Thyroid gland (tissue), 4 donors: ENCODE results near the gene EXOC4. TPM values are rescaled to one million over a fixed set of nuclear protein-coding genes. Genes with fewer than 3 reads are reported as not detected.

Source experiments
- DNase-seq, 2 donors: peaks; one replicate each; pipeline ENCODE4 v3.0.0-alpha.2; 2019
- H3K27ac ChIP-seq, 3 donors: fragments of 200-600 bp; sonication (generic); 1 replicate in 2 of 3; 2 replicates in 1 of 3; pipeline ENCODE4 v1.5.1; 2016 to 2019; ENCODE audit warnings: mild to moderate bottlenecking in 1 of 3, moderate library complexity in 1 of 3
- H3K27me3 ChIP-seq: fragments of 200-600 bp; sonication (generic); one replicate; pipeline ENCODE4 v1.5.1; 2019
- H3K36me3 ChIP-seq, 2 donors: fragments of 200-600 bp; sonication (generic); one replicate each; pipeline ENCODE4 v1.5.1; 2016 to 2019
- H3K4me1 ChIP-seq, 2 donors: fragments of 200-600 bp; sonication (generic); one replicate each; pipeline ENCODE4 v1.5.1; 2017 to 2019
- H3K4me3 ChIP-seq, 3 donors: fragments of 200-600 bp; sonication (generic); replicated peaks in 1 of 3; 1 replicate in 2 of 3; 2 replicates in 1 of 3; pipeline ENCODE4 v1.5.1; 2016; ENCODE audit warnings: mild to moderate bottlenecking in 1 of 3
- H3K9me3 ChIP-seq: fragments of 200-600 bp; sonication (generic); one replicate; pipeline ENCODE4 v1.5.1; 2017
- POLR2A ChIP-seq, 2 donors: fragments of 450-650 bp; IDR thresholded peaks; one replicate each; pipeline ENCODE4 v1.6.1; 2017; ENCODE audit warnings: antibody characterized with exemption in 2 of 2, mild to moderate bottlenecking in 2 of 2, moderate library complexity in 1 of 2
- WGBS, 2 donors: methylation state at CpG; one replicate each; pipeline ENCODE4 v1.1.5; 2017; 5-methylcytosine and 5-hydroxymethylcytosine counted together
- intact Hi-C: fragments of 100-400 bp; cut with DNase I; formaldehyde crosslinking; loops from one replicate; pipeline ENCODE4 v1.15.1; 2023
- total RNA-seq, 4 donors: library from RNA; depleted of rRNA; stranded (reverse); fragments of >200 nt; gene quantifications; one replicate each; pipeline ENCODE4 v1.2.3, GENCODE V29; 2016
- TF ChIP-seq, protein P1 (sequence below), 6 experiments: fragments of 200-600 bp in 3 of 6; fragments of 450-650 bp in 3 of 6; sonication (generic) in 3 of 6; IDR thresholded peaks; one replicate each; pipeline ENCODE4 v1.5.1; 2016 to 2019; ENCODE audit warnings: antibody characterized with exemption in 6 of 6, mild to moderate bottlenecking in 2 of 6, inconsistent platforms in 1 of 6, moderate library complexity in 1 of 6

EXOC4 gene
- total RNA-seq, 4 donors from 2014 or later: 74.0 to 116 (median 107) TPM

DNA sequence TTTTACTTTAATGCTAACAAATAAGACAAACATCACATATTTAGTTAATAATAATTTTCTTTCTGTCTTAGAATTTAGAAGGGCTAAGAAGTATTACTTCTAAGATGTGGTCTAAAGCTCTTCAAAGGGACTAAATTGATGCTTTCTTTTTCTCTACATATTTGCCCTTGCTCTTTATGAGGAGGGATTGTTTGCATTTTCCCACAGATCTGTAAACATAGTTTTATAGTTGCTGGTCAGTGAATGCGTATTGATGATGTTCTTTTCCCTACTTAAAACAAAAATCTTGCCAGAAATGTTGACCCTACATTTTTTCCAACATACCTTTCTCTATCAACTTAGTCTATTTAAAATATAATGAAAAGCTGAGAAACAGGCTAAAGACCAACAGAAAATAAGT lies 501.8 kb downstream of the EXOC4 start:
- 98 to 100% methylated on average over 1 of the region's 1 CpG for WGBS, 2 donors
- TF ChIP-seq POLR2A (IDR thresholded peaks at IDR 0.05): no peak
- TF ChIP-seq, protein P1, sequence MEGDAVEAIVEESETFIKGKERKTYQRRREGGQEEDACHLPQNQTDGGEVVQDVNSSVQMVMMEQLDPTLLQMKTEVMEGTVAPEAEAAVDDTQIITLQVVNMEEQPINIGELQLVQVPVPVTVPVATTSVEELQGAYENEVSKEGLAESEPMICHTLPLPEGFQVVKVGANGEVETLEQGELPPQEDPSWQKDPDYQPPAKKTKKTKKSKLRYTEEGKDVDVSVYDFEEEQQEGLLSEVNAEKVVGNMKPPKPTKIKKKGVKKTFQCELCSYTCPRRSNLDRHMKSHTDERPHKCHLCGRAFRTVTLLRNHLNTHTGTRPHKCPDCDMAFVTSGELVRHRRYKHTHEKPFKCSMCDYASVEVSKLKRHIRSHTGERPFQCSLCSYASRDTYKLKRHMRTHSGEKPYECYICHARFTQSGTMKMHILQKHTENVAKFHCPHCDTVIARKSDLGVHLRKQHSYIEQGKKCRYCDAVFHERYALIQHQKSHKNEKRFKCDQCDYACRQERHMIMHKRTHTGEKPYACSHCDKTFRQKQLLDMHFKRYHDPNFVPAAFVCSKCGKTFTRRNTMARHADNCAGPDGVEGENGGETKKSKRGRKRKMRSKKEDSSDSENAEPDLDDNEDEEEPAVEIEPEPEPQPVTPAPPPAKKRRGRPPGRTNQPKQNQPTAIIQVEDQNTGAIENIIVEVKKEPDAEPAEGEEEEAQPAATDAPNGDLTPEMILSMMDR (IDR thresholded peaks at IDR 0.05): no peak

DNA sequence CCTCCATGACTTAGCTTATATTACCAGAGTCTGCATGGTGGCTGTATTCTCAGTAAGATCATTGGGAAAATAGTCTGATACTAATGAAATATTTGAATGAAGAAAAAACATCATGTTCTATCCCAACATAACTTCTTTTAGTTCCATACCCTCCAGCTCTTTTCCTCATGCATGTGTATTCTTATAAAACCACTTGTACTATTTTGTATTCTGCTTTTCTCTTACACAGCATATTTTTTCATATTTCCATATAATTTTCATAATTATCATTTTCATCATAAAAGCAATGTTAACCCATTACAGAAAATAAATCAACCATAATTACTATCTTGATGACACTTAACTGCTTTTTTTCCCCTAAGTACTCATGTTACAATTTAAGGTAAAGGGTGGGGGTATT lies 503.0 kb downstream of the EXOC4 start:
- TF ChIP-seq, protein P1 (IDR thresholded peaks at IDR 0.05): no peak
- no peak for TF ChIP-seq POLR2A (IDR thresholded peaks at IDR 0.05)
- no peak overlapping the region for H3K4me3 ChIP-seq
- H3K36me3 ChIP-seq: no peaks in the 10 kb centered on the region
- H3K27me3 ChIP-seq: no peaks in the 10 kb centered on the region
- intact Hi-C loops: no loop called here
- no peak for DNase-seq
- H3K27ac ChIP-seq: no peak overlapping the region
- H3K9me3 ChIP-seq: no peaks in the 10 kb centered on the region
- no peaks in the 10 kb centered on the region for H3K4me1 ChIP-seq

More for the DNA sequence above, 501.8 kb downstream of the EXOC4 start:
- intact Hi-C loops: no loop called here
- no peak overlapping the region for H3K27ac ChIP-seq
- H3K4me3 ChIP-seq: no peak overlapping the region
- H3K36me3 ChIP-seq: no peaks in the 10 kb centered on the region
- H3K27me3 ChIP-seq: no peaks in the 10 kb centered on the region
- H3K9me3 ChIP-seq: no peaks in the 10 kb centered on the region
- no peaks in the 10 kb centered on the region for H3K4me1 ChIP-seq
- DNase-seq: no peak

DNA sequence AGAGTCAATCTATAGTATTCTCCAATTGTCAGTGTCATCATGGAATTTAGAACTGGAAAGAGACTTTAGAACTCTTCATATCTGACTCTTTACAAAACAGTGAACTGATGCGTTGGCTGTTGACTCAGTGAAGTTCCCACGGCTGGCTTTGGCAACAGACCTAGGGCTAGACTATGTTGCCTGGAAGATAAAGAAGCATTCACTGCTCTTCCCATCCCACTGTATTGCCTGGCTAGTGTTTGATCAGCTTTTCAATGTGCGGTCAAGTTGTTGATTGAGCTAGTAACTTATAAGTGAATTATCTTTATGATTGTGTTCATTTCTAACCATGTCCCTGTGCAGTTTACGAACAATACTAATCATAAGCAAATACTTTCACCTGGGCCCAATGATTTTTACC lies 508.6 kb downstream of the EXOC4 start:
- intact Hi-C loops: no loop called here
- no peaks in the 10 kb centered on the region for H3K9me3 ChIP-seq
- 89 to 90% methylated on average over 4 of the region's 4 CpGs for WGBS, 2 donors
- no peaks in the 10 kb centered on the region for H3K27me3 ChIP-seq
- no peaks in the 10 kb centered on the region for H3K36me3 ChIP-seq
- H3K27ac ChIP-seq: no peak overlapping the region
- no peak for DNase-seq
- H3K4me3 ChIP-seq: no peak overlapping the region
- H3K4me1 ChIP-seq: no peaks in the 10 kb centered on the region
- TF ChIP-seq, protein P1 (IDR thresholded peaks at IDR 0.05): no peak
- no peak for TF ChIP-seq POLR2A (IDR thresholded peaks at IDR 0.05)

DNA sequence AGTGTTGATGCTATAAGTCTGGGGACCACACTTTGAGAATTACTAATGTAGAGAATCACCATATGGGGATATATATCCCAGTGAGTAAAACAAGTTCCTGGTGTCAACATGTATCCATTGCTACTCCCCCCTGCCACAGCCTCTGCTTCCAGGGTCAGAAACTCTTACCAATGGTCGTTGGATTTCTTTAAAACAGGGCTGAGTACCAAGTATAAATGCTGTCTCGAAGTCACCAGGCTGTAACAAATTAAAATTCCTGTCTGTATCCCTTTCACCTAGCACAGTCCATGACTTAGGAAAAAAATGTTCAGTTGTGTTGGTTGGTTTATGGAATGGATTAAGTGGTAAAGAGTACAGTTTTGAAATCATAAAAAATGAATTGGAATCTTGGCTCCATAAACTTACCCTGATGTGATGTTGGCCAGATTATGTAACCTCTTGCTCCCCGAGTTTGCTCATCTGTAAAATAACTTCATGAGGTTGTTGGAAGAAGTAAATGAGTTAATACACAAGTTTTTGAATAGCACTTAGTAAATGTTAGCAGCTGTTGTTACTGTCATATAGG lies 510.3 kb downstream of the EXOC4 start:
- no peak overlapping the region for H3K27ac ChIP-seq
- H3K4me1 ChIP-seq: no peaks in the 10 kb centered on the region
- no peaks in the 10 kb centered on the region for H3K9me3 ChIP-seq
- no peaks in the 10 kb centered on the region for H3K27me3 ChIP-seq
- no peak for DNase-seq
- intact Hi-C loops: no loop called here
- WGBS, 2 donors: 62 to 64% methylated on average over 3 of the region's 3 CpGs
- TF ChIP-seq, protein P1 (IDR thresholded peaks at IDR 0.05): no peak
- no peak for TF ChIP-seq POLR2A (IDR thresholded peaks at IDR 0.05)
- H3K36me3 ChIP-seq: no peaks in the 10 kb centered on the region
- H3K4me3 ChIP-seq: no peak overlapping the region

DNA sequence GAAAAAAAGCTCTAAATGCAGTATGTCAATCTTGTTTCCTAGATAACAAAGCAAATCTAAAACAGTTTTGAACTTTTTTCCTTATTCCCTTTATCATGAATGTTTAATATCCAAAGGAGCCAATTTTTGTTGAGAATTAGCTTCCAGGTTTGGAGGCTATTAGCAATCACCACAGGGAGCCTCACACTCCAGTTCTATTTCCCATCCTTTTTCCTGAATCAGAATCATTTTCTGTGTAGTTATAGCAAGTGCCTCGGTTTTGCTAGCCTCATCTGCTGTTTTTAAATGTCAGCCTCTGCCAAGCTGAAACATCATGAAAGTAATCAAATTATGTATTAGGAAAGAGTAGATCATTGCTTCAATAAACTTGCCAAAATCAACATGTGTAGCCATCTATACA lies 516.8 kb downstream of the EXOC4 start:
- TF ChIP-seq, protein P1 (IDR thresholded peaks at IDR 0.05): no peak
- no peak for TF ChIP-seq POLR2A (IDR thresholded peaks at IDR 0.05)
- no peaks in the 10 kb centered on the region for H3K4me1 ChIP-seq
- no peak overlapping the region for H3K4me3 ChIP-seq
- no peak for DNase-seq
- no peaks in the 10 kb centered on the region for H3K36me3 ChIP-seq
- no peaks in the 10 kb centered on the region for H3K27me3 ChIP-seq
- intact Hi-C loops: no loop called here
- 66 to 82% methylated on average over 1 of the region's 1 CpG for WGBS, 2 donors
- no peak overlapping the region for H3K27ac ChIP-seq
- no peaks in the 10 kb centered on the region for H3K9me3 ChIP-seq
